Measurements from ENCODE around the gene CTLA4. TPM values are rescaled to one million over a fixed set of nuclear protein-coding genes. Genes with fewer than 3 reads are reported as not detected.

Gene CTLA4
- total RNA-seq, 1 experiment from 2014 or later: not detected

- no peak for DNase-seq (ENCODE audit: unreplicated experiment)
- Mint-ChIP-seq H3K36me3 (ENCODE audit: insufficient read depth, unreplicated experiment) (no peaks in the 10 kb centered on the region), H3K9me3 (ENCODE audit: unreplicated experiment) (no peaks in the 10 kb centered on the region), H3K27me3 (ENCODE audit: insufficient read depth, unreplicated experiment) (no peaks in the 10 kb centered on the region), H3K27ac (ENCODE audit: low read depth, unreplicated experiment) (no peak overlapping the region), H3K4me1 (ENCODE audit: insufficient read depth, unreplicated experiment) (no peaks in the 10 kb centered on the region), H3K4me3 (ENCODE audit: unreplicated experiment) (no peak overlapping the region)
- intact Hi-C loops (cut with micrococcal nuclease): no loop called here
- CTCF ChIA-PET: interaction anchor here (0.6 to 0.7 kb wide), 4 partner anchors 43 to 634 kb away, joined by 3 to 4 read pairs (median 4); no protein-coding TSS in a partner anchor
- POLR2A ChIA-PET: no interaction called here
- BruUV-seq (replicated peaks): no TSS peak
- TF ChIP-seq CTCF (IDR thresholded peaks at IDR 0.05; ENCODE audit: unreplicated experiment): no peak
Observed at GRCh38 chr2:203822240-203822639, 45.3 kb upstream of the CTLA4 start.

GRCh38 chr2:203823173-203823572 is 44.4 kb upstream of the CTLA4 start:
- CTCF ChIA-PET: no interaction called here

GRCh38 chr2:203824057-203824456 is 43.5 kb upstream of the CTLA4 start:
- H3K4me1 Mint-ChIP-seq (ENCODE audit: insufficient read depth, unreplicated experiment): no peaks in the 10 kb centered on the region
- H3K9me3 Mint-ChIP-seq (ENCODE audit: unreplicated experiment): no peaks in the 10 kb centered on the region
- CTCF ChIA-PET: interaction anchor here (0.6 to 1.0 kb wide), 5 partner anchors 9 to 1782 kb away, joined by 3 to 6 read pairs (median 3); no protein-coding TSS in a partner anchor
- no peaks in the 10 kb centered on the region for H3K36me3 Mint-ChIP-seq (ENCODE audit: insufficient read depth, unreplicated experiment)
- POLR2A ChIA-PET: no interaction called here
- no TSS peak for BruUV-seq (replicated peaks)
- intact Hi-C loops (cut with micrococcal nuclease): no loop called here
- H3K27ac Mint-ChIP-seq (ENCODE audit: low read depth, unreplicated experiment): no peak overlapping the region
- no peak overlapping the region for H3K4me3 Mint-ChIP-seq (ENCODE audit: unreplicated experiment)
- H3K27me3 Mint-ChIP-seq (ENCODE audit: insufficient read depth, unreplicated experiment): no peaks in the 10 kb centered on the region
- DNase-seq (ENCODE audit: unreplicated experiment): no peak
- TF ChIP-seq CTCF (IDR thresholded peaks at IDR 0.05; ENCODE audit: unreplicated experiment): no peak

More at GRCh38 chr2:203823173-203823572, 44.4 kb upstream of the CTLA4 start:
- no peak for TF ChIP-seq CTCF (IDR thresholded peaks at IDR 0.05; ENCODE audit: unreplicated experiment)
- Mint-ChIP-seq H3K27ac (ENCODE audit: low read depth, unreplicated experiment) (no peak overlapping the region), H3K9me3 (ENCODE audit: unreplicated experiment) (no peaks in the 10 kb centered on the region), H3K4me3 (ENCODE audit: unreplicated experiment) (no peak overlapping the region), H3K36me3 (ENCODE audit: insufficient read depth, unreplicated experiment) (no peaks in the 10 kb centered on the region), H3K4me1 (ENCODE audit: insufficient read depth, unreplicated experiment) (no peaks in the 10 kb centered on the region), H3K27me3 (ENCODE audit: insufficient read depth, unreplicated experiment) (no peaks in the 10 kb centered on the region)
- POLR2A ChIA-PET: interaction anchor here (0.5 kb wide), 1 partner anchor 174 kb away, joined by 3 read pairs; no protein-coding TSS in a partner anchor
- DNase-seq (ENCODE audit: unreplicated experiment): no peak
- intact Hi-C loops (cut with micrococcal nuclease): no loop called here
- no TSS peak for BruUV-seq (replicated peaks)

GRCh38 chr2:203824603-203825002 is 43.0 kb upstream of the CTLA4 start:
- intact Hi-C loops (cut with micrococcal nuclease): no loop called here
- CTCF ChIA-PET: interaction anchor here (0.6 to 1.0 kb wide), 2 partner anchors 10 to 87 kb away, joined by 3 to 6 read pairs; no protein-coding TSS in a partner anchor
- Mint-ChIP-seq H3K27ac (ENCODE audit: low read depth, unreplicated experiment) (no peak overlapping the region), H3K9me3 (ENCODE audit: unreplicated experiment) (no peaks in the 10 kb centered on the region), H3K4me1 (ENCODE audit: insufficient read depth, unreplicated experiment) (no peaks in the 10 kb centered on the region), H3K27me3 (ENCODE audit: insufficient read depth, unreplicated experiment) (no peaks in the 10 kb centered on the region), H3K4me3 (ENCODE audit: unreplicated experiment) (no peak overlapping the region), H3K36me3 (ENCODE audit: insufficient read depth, unreplicated experiment) (no peaks in the 10 kb centered on the region)
- no peak for TF ChIP-seq CTCF (IDR thresholded peaks at IDR 0.05; ENCODE audit: unreplicated experiment)
- no TSS peak for BruUV-seq (replicated peaks)
- no peak for DNase-seq (ENCODE audit: unreplicated experiment)
- POLR2A ChIA-PET: no interaction called here

All from MCF 10A (cell line).